Stimulated activated CD4-positive, alpha-beta T cell treated with anti-CD3 and anti-CD28 coated beads, Interleukin-1b, Interleukin-23, amount 100 ng/mL, for 4 hours (primary cell): ENCODE results near the gene ITGB1.

Source experiments
- DNase-seq, 2 donors: peaks; one replicate each; pipeline ENCODE4 v3.0.0-alpha.2; 2020; ENCODE audit warnings: low read depth in 2 of 2

The ITGB1 gene

DNA sequence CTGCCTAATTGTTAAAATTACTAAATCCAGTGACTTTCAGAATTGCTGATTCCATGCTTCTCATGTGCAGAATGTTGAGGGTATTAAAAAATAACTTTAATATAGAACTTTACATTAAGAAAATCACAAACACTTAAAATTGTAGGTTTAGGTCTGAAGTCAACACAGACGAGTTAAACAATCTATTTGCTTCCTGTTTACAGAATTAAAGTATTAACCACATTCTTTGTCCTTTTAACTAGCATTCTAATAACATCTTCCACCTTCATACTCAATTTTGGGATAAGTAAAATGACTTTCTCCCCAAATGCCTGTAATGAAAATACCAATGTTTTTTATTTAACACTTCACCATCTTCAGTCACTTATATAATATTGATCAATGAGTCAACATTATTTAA is 2.2 kb downstream of the ITGB1 start:
- no peak for DNase-seq

- no peak for DNase-seq
Measured at GRCh38 chr10:32955299-32955772, 2.7 kb downstream of the ITGB1 start.

DNA sequence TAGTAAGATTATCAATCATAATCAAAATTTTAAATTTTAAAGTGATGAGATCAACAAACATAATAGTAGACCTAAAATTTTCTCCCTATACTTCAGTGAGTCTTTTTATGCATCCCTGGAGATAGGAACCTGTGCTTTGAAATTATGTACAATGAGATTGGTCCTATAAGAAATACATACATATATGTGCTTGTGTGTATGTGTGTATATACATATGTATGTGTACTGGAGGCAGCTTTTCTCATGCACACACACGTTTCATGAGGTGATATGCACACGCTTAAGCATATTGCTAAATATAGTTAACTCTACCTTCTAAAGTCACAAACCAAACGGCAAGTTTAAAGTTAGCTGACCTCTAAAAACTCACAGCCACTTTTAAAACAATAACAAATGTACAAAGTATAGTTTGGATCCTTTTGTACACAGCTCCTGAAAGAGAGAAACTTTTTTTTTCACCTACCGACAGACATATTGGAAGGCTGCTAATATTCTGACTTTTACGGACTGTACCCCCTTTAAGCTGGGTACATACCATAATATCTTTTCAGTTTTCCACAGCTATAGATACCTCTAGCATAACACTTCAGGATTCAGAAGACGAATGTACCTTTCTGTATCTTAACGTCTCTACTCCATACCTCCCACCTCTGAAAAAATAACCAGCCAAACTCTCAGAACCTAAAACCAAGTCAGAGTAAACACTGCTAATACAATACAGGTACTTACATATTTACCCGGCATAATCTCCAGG is 3.3 kb downstream of the ITGB1 start:
- no peak for DNase-seq

DNA sequence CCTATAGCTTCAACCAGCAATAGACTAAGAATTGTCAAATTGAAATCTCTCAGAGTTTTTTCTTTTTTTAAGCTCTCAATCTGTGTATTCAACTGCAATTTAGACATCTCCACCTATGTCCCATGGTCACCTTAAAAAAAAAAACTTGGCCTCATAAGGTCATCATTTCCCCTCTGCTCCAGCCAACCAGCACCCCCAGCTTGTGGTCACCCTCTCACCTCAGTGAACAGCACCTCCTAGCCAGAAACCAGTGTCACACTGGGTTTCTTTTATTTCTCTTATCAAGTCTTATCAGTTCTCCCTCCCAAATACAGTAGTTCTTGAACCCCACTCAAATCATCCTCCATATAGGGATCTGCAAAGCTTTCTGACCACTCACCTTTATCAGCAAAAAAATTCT is 4.0 kb downstream of the ITGB1 start:
- no peak for DNase-seq

DNA sequence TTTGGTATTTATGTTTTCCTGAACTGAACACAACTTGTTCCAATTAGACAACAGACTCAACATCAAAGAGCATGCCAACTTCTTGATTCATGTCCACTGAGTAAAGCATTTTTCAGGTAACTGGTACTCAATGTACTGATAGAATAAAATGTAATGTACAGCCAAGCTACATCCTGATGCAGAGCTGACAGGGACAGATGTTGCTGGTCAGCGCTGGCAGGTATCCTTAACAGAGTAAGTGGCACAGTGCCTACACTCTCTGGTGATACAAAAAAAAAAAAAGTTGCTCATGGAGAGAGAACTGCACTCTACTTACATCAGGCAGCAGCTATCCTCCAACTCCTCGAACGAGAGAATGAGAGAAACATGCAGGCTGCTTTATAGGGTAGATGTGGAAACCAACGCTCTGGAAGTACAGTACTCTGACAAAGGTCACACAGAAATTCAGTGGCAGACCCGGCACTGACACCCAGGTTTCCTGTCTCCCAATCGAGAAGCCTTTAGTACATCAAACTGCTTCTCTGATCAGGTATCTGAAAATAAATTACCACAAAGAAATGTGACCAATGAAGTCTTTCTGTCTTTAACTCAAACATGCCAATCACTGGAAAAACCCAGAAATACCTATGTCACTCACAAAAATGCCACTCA is 4.6 kb downstream of the ITGB1 start:
- DNase-seq = no peak

DNA sequence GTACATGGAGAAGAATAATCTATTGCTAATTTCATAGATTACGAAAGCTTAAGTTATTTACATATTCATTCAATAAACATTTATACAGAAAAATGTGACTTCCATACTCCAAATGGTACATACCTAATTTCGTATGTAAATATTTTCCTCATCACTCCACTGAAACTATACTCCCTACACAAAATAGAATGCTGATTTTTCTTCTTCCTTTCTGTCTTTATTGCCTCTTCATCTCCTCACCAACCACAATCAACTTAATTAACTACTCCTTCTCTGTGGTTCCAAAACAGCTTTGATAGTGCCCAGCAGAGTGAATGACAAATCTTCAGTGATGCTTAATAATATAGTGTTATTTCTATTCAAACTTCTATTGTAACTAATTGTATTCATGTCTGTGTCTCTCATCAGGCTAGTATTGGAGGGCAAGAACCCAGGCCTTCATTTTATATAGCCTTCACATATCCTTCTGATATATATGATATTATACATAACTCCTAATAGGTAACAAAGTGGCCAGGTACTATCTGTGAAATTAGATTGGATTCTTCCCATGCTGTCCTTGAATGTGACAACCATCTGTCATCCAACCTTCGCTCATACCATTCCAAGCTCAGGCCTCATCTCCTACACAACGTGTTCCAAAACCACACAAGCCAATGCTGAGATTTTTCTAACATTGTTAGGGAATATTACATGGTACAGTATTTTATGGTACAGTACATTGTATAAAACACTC is 5.3 kb downstream of the ITGB1 start:
- no peak for DNase-seq

DNA sequence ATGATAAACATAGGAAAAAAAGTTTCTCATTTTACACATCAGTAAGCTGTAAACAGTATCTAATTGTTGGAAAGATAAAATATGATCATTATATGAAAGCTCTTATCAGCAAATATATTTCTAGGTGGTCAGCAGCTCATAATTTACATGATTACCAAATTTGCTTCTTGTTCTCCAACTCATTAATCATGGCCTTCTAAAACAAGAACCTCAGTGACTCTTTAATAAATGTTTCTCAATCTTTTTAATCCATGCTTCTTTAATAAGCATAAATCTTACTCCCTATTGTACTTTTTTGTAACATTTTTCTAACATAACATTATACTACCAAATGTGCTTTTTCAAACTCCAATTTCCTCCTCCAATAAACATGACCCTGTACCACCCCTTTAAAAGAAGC is 5.9 kb downstream of the ITGB1 start:
- DNase-seq = no peak

DNA sequence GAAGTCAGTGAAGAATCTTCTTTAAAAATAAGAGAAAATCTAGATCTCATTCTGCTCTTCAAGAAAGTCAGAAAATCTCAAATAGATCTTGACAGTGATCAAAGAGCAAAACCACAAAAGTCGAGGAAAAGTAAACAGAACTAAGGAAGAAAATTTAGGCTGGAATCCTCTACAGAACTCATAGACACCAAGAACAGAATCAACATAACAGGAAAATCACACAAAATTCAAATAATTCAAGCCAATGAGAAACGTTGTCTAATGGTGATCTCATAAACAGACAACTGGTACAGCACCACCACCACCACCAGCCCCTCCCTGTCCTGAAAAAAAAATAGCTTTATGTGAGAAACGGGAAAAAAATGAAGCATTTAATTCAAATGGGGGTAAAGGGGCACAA is 6.9 kb downstream of the ITGB1 start:
- DNase-seq = no peak

DNA sequence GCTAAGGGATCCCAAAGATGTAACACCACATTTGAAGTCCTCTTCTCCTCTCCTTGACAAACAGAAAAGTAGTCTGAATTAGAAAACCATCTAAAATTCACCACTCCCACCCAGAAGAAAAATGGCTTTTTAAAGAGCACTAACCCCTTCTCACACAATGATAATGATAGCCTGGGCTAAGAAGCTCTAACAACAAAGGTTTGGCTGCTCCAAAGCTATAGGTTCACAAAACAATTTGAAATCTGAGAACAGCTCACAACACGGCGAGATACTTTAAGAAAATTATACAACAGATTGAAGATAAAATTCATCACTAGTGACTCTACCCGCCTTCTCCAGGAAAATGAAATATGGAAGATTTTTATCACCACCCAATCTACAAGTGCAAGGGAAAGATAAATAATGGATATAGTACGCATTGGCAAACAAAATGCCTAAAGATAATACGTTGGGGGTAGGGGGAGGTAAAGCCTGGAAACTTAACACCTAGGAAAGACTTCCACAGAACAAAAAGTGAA is 7.4 kb downstream of the ITGB1 start:
- DNase-seq = no peak

DNA sequence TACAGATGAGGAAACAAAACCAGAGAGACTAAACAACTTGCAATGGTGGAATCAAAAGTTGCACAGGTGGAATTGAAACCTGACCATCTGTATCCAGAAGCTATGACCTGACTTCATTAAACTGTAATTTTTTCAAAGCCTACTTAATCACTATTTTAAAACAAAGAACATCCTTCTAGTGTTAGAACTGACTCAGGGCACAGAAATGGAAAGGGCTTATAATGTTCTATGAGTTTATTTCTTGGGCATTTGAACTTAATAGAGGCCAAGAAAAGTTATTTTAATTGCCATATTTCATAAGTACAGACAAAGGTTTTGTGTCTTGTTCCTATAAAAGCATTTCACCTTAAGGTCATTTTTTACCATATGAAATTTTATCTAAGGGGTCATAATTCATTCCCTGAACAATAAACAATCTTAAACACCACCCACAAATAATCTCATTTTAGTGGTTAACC is 8.8 kb downstream of the ITGB1 start:
- no peak for DNase-seq

DNA sequence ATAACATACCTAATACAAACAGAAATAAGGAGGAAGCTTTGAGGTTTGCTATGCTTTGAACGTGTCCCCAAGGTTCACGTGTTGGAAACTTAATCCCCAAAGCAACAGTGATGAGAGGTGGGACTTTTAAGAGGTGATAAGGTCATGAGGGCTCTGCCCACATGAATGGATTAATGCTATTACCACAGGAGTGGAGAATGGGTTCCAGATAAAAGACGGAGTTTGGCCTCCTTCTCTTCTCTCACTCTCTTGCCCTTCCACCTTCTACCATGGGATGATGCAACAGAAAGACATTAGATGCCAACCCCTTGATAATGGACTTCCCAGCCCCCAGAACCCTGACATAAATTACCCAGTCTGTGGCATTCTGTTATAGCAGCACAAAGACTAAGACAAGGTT is 9.6 kb downstream of the ITGB1 start:
- no peak for DNase-seq

GRCh38 chr10:32947586-32947985 is 10.4 kb downstream of the ITGB1 start:
- DNase-seq = no peak

DNA sequence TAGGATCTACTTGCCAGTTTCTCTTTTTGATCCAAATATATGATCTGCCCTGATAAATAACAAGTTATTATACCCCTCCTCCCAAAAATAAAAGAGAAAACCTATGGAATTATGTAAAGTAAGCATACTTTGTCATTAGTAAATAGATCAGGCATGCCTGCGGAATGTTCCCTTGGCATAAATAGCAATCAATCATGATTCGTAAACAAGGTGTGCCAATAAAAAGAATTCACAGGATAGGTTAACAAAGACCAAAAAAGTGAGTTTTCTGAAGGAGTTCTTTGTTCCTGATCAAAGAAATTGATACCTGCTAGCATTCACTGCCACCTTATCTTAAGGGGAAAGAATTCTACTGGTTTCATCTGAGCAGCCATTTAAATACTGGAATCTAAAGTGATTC is 11.9 kb downstream of the ITGB1 start:
- no peak for DNase-seq

DNA sequence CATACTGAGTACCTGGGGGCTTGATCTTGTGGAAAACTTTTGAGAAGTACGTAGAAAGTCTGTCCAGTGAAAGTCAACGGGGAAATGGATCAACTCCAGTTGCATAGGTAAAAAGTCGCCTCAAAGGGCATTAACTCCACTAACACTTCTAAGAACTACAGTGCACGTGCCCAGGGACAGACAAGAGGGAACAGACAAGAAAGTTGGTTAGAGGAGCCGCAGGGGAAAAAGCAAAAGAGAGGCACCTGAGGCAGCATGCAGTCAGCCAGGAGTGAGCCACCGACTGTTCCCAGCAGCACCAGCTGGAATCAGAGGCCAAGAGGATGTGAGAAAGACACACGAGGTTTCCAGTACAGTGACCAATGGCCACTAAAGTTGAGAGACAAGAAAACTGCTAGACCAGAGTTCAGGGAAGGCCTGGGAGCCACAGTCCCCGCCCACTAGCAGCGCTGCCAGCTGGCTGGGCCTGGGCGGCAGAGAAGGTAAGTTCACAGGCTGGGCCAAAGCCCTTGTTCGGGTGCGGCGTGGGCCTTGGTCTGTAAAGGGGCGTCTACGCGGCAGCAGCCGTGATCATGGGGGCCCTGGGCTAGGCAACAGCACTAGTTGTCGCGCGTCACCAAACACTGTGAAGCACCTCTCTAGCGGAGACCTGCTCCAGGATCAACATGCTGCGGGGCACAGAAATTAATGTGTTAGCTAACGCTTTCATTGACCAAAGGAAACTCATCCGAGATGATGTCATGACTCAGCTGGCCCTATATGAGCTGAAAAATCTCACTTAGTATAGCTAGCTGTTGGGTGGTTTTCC is 14.0 kb downstream of the ITGB1 start:
- no peak for DNase-seq

- DNase-seq = no peak
Measured at GRCh38 chr10:32943395-32943794, 14.6 kb downstream of the ITGB1 start.

GRCh38 chr10:32942081-32942480 is 15.9 kb downstream of the ITGB1 start:
- no peak for DNase-seq

- DNase-seq = no peak
Measured at GRCh38 chr10:32941357-32941756, 16.7 kb downstream of the ITGB1 start.

DNA sequence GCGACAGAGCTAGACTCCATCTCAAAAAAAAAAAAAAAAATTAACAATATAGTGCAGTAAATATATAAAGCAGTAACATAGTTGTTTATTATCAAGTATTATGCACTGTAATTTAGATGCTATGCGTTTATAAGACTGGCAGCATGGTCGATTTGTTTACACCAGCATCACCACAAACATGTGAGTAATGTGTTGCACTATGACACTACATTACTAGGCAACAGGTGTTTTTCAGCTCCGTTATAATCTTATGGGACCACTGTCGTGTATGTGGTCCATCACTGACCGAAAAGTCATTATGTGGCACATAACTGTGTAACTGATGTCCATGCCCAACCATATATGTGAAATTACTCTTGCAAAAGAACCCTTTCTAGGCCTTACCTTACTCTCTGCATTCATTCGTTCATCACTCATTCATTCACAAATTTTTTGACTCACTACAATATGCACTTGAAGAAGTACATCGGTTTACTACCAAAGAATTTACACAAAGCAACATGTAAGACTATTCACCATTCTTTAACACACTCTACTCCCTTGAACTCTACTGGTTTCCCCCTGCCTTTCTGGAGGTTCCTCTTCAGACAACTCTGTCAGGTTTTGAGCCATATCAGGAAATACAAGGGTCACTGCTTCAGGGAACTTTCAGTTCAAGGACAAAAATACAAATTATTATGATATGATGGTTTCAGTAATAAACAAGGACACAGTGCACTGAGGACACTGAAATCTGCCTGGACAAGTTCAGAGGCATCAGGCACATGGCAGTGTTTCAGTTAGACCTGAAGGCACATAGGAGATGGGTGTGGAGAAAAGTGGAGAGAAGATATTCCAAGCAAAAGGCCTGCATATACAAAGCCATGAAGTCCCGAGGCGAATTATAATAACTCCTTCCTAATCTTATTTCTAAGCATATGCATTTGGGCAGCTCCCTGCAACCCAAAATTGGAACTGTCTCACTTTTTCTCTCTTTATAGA is 17.4 kb downstream of the ITGB1 start:
- no peak for DNase-seq

- no peak for DNase-seq
Measured at GRCh38 chr10:32939296-32940111, 18.5 kb downstream of the ITGB1 start.
